GM10266 (cell line): ENCODE measurements around the gene WDR3.
"Not testable (repeated sequence)": the region's sequence is repeated elsewhere in the genome, so short reads cannot be mapped to it uniquely, and the experiment has no call there.

ENCODE experiments used
- DNase-seq: peaks from one replicate; pipeline ENCODE4 v3.0.0; 2012; ENCODE audit errors: extremely low spot score
- CTCF ChIP-seq: IDR thresholded peaks from 2 replicates; pipeline ENCODE4 v1.5.1; 2012; ENCODE audit warnings: mild to moderate bottlenecking, low read depth; ENCODE audit not compliant: control insufficient read depth, insufficient read depth; ENCODE audit errors: missing control alignments

The WDR3 gene

GRCh38 chr1:117921991-117922390 lies 7.5 kb upstream of the WDR3 start:
- no peak for DNase-seq
- TF ChIP-seq CTCF = no peak

- not testable (repeated sequence) for DNase-seq
Measured at GRCh38 chr1:117922717-117923116, 6.8 kb upstream of the WDR3 start.

GRCh38 chr1:117925981-117926380 lies 3.6 kb upstream of the WDR3 start:
- TF ChIP-seq CTCF = no peak
- no peak for DNase-seq

- peak; percentile 27 for DNase-seq
- TF ChIP-seq CTCF = no peak
Measured at GRCh38 chr1:117928881-117929342, 627 bp upstream of the WDR3 start.

- TF ChIP-seq CTCF = no peak
- no peak for DNase-seq
Measured at GRCh38 chr1:117930173-117930447, 571 bp downstream of the WDR3 start.

GRCh38 chr1:117930484-117930883 lies 945 bp downstream of the WDR3 start:
- no peak for DNase-seq
- no peak for TF ChIP-seq CTCF

GRCh38 chr1:117932576-117932975 lies 3.0 kb downstream of the WDR3 start:
- no peak for TF ChIP-seq CTCF
- no peak for DNase-seq

- DNase-seq = no peak
Measured at GRCh38 chr1:117933769-117934168, 4.2 kb downstream of the WDR3 start.

More at GRCh38 chr1:117933769-117934168, 4.2 kb downstream of the WDR3 start:
- no peak for TF ChIP-seq CTCF
